Stimulated activated CD4-positive, alpha-beta T cell treated with anti-CD3 and anti-CD28 coated beads, Interleukin-4, amount 100 ng/mL, for 24 hours (primary cell): ENCODE data around the gene ADGRD2.

Source experiments
- DNase-seq: peaks from one replicate; pipeline ENCODE4 v3.0.0-alpha.2; 2020

Gene ADGRD2

GRCh38 chr9:124479947-124480620 lies 29.8 kb downstream of the ADGRD2 start:
- no peak for DNase-seq

GRCh38 chr9:124480621-124480981 lies 30.4 kb downstream of the ADGRD2 start:
- no peak for DNase-seq

GRCh38 chr9:124481115-124481514 lies 30.9 kb downstream of the ADGRD2 start:
- no peak for DNase-seq

- DNase-seq = no peak
Measured at GRCh38 chr9:124482431-124483031, 32.3 kb downstream of the ADGRD2 start.

- DNase-seq = no peak
Measured at GRCh38 chr9:124483481-124483880, 33.2 kb downstream of the ADGRD2 start.

GRCh38 chr9:124485201-124485600 lies 35.0 kb downstream of the ADGRD2 start:
- no peak for DNase-seq

- no peak for DNase-seq
Measured at GRCh38 chr9:124485936-124486335, 35.7 kb downstream of the ADGRD2 start.

GRCh38 chr9:124486778-124487259 lies 36.6 kb downstream of the ADGRD2 start:
- no peak for DNase-seq

- no peak for DNase-seq
Measured at GRCh38 chr9:124487260-124488182, 37.3 kb downstream of the ADGRD2 start.

- DNase-seq = no peak
Measured at GRCh38 chr9:124488641-124489210, 38.5 kb downstream of the ADGRD2 start.

- no peak for DNase-seq
Measured at GRCh38 chr9:124489222-124489621, 39.0 kb downstream of the ADGRD2 start.

GRCh38 chr9:124490004-124490403 lies 39.8 kb downstream of the ADGRD2 start:
- no peak for DNase-seq

- DNase-seq = no peak
Measured at GRCh38 chr9:124491049-124491975, 41.1 kb downstream of the ADGRD2 start.

- no peak for DNase-seq
Measured at GRCh38 chr9:124492818-124493217, 42.6 kb downstream of the ADGRD2 start.

GRCh38 chr9:124493218-124493617 lies 43.0 kb downstream of the ADGRD2 start:
- no peak for DNase-seq

GRCh38 chr9:124493794-124494479 lies 43.7 kb downstream of the ADGRD2 start:
- DNase-seq = no peak

GRCh38 chr9:124495126-124496074 lies 45.1 kb downstream of the ADGRD2 start:
- no peak for DNase-seq

- no peak for DNase-seq
Measured at GRCh38 chr9:124496075-124496449, 45.8 kb downstream of the ADGRD2 start.

- DNase-seq = no peak
Measured at GRCh38 chr9:124496463-124496862, 46.2 kb downstream of the ADGRD2 start.

GRCh38 chr9:124497441-124497840 lies 47.2 kb downstream of the ADGRD2 start:
- no peak for DNase-seq
